Activated naive CD4-positive, alpha-beta T cell treated with anti-CD3 and anti-CD28 coated beads, Interleukin-2, amount 50 U/mL, for 24 hours (primary cell): ENCODE results near the gene ZNF593.

Experiments used
- H3K27ac Mint-ChIP-seq: one replicate; pipeline ENCODE4 v1.8.0; 2021; ENCODE audit warnings: mild to moderate bottlenecking, mixed read lengths
- H3K27me3 Mint-ChIP-seq: one replicate; pipeline ENCODE4 v1.8.0; 2021; ENCODE audit warnings: mixed read lengths
- H3K36me3 Mint-ChIP-seq: one replicate; pipeline ENCODE4 v1.8.0; 2021; ENCODE audit warnings: mixed read lengths
- H3K4me1 Mint-ChIP-seq: one replicate; pipeline ENCODE4 v1.8.0; 2021; ENCODE audit warnings: mixed read lengths
- H3K4me3 Mint-ChIP-seq: one replicate; pipeline ENCODE4 v1.8.0; 2021; ENCODE audit warnings: mild to moderate bottlenecking, mixed read lengths
- H3K9me3 Mint-ChIP-seq: one replicate; pipeline ENCODE4 v1.8.0; 2021; ENCODE audit warnings: mixed read lengths

ZNF593 gene

DNA sequence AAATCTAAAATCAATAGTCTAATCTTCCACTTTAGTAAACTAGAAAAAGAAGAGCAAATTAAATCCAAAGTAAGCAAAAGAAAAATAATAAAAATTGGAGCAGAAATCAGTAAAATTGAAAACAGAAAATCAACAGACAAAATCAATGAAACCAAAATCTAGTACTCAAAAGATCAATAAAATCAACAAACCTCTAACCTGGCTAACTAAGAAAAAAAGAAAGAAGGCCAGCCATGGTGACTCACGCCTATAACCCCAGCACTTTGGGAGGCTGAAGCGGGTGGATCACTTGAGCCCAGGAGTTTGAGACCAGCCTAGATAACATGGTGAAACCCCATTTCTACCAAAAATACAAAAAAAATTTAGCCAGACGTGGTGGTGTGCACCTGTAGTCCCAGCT lies 35.2 kb upstream of the ZNF593 start:
- Mint-ChIP-seq H3K36me3 (no peaks in the 10 kb centered on the region), H3K27me3 (no peaks in the 10 kb centered on the region), H3K27ac (no peak overlapping the region), H3K4me3 (no peak overlapping the region), H3K9me3 (no peaks in the 10 kb centered on the region), H3K4me1 (peaks cover 10% of the 10 kb centered on the region)

- Mint-ChIP-seq H3K27me3 (no peaks in the 10 kb centered on the region), H3K4me3 (no peak overlapping the region), H3K9me3 (no peaks in the 10 kb centered on the region), H3K4me1 (peaks cover 10% of the 10 kb centered on the region), H3K36me3 (no peaks in the 10 kb centered on the region), H3K27ac (no peak overlapping the region)
Observed at GRCh38 chr1:26138974-26139558, 30.6 kb upstream of the ZNF593 start.

DNA sequence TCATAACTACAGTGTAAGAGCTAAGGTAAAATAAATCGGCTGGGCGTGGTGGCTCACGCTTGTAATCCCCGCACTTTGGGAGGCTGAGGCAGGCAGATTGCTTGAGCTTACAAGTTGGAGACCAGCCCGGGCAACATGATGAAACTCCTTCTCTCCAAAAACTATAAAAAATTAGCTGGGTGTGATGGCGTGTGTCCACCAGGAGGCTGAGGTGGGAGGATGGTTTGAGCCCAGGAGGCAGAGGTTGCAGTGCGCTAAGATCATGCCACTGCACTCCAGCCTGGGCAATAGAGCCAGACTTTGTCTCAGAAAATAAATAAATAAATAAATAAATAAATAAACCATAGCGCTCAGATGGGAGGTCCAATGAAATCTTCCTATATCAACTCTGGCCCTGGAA lies 27.5 kb upstream of the ZNF593 start:
- H3K36me3 Mint-ChIP-seq, result no peaks in the 10 kb centered on the region
- no peak overlapping the region for H3K27ac Mint-ChIP-seq
- no peaks in the 10 kb centered on the region for H3K27me3 Mint-ChIP-seq
- peaks cover 16% of the 10 kb centered on the region for H3K4me1 Mint-ChIP-seq
- H3K9me3 Mint-ChIP-seq, result no peaks in the 10 kb centered on the region
- H3K4me3 Mint-ChIP-seq, result no peak overlapping the region

DNA sequence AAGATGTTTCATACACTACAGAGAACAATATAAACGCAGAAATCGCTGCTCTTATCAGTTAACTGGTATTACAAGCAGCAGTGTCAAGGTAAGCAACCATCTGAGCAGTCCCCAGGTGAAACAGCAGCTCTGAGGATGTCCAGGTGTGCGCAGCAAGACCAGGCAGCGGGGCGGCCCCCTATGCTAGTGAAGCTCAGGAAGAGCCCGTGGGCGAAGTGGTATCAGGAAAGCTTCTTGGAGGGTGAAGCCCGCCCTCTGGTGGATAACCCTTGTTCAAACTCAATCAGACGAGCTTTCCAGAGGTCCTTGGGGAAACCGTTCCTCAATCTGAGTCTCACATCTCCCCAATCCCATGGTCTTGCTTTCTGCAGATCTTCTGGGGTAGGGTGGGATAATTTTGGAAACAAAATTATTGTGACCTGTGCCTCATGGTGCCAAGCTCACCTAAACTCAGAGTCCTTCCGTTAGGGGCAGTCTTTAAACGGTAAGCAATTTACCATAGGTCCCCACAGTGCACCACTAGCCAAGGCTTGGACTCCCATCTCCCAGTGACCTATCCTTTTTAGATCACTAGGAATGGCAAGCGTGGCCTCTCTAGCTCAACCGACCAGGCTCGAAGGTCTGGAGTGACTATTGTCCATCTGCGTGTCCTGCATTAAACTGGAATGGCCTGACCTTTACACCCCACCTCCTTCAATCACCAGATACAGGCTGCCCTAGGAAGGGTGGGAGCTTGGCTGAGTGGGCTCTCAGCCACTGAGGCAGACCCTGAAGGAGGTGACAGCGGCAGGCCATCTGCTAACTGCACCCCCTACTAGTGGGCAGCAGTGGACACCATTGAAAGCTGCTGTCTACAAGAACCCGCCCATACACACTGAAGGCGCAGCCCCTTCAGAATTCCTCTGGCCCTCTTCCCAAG lies 24.4 kb upstream of the ZNF593 start:
- peaks cover 6% of the 10 kb centered on the region for H3K4me1 Mint-ChIP-seq
- H3K4me3 Mint-ChIP-seq, result no peak overlapping the region
- no peak overlapping the region for H3K27ac Mint-ChIP-seq
- H3K36me3 Mint-ChIP-seq, result no peaks in the 10 kb centered on the region
- no peaks in the 10 kb centered on the region for H3K9me3 Mint-ChIP-seq
- peaks cover 1% of the 10 kb centered on the region for H3K27me3 Mint-ChIP-seq

GRCh38 chr1:26145960-26146294 lies 23.8 kb upstream of the ZNF593 start:
- Mint-ChIP-seq H3K4me3 (no peak overlapping the region), H3K4me1 (peaks cover 6% of the 10 kb centered on the region), H3K27me3 (peaks cover 1% of the 10 kb centered on the region), H3K9me3 (no peaks in the 10 kb centered on the region), H3K27ac (no peak overlapping the region), H3K36me3 (no peaks in the 10 kb centered on the region)

DNA sequence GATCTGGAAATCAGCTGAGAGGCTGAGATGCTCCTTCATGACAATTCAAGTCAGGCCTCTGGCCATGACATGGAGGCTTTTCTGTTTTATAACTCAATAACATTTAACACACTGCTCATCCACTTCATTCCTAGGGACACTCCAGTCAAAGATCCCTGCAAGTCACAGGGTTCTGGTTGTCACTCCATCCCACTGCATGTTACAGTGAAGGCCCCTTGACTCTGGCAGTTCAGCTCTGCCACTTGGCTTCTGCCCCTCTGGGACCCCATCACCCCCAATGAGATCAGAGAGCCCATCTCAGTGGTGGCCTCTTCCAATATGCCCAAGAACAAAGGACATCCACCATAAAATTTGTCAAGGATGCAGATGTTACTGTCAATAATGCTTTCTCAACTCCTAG lies 20.8 kb upstream of the ZNF593 start:
- no peak overlapping the region for H3K27ac Mint-ChIP-seq
- no peaks in the 10 kb centered on the region for H3K36me3 Mint-ChIP-seq
- no peaks in the 10 kb centered on the region for H3K9me3 Mint-ChIP-seq
- no peak overlapping the region for H3K4me3 Mint-ChIP-seq
- H3K4me1 Mint-ChIP-seq, result peaks cover 6% of the 10 kb centered on the region
- peaks cover 1% of the 10 kb centered on the region for H3K27me3 Mint-ChIP-seq

DNA sequence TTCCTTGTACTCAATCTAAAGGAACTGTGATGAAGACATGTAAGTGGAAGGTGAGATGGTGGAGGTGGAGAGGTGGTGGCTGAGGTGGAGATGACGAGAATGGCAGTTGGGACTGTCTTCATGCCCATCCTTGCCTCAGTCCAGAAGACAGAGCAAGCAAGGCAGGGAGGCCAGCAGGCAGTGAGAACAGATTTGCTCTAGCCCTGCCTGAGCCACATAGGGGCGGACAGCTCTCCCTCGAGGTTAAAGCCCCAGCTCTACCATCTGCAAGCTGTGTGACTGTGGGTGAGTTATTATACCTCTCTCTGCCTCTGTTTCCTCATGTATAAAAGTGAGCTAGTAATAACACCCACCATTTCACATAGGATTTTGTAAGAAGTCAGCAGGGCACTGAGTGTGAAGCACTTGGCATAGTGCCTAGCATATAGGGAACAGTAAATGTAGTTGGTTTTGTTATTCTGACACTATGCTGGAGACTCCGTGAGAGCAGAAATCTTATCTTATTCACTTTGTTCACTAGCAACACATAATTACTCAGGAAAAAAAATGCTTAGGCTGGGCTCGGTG lies 15.7 kb upstream of the ZNF593 start:
- Mint-ChIP-seq H3K27me3 (peaks cover 4% of the 10 kb centered on the region), H3K4me3 (no peak overlapping the region), H3K9me3 (no peaks in the 10 kb centered on the region), H3K27ac (no peak overlapping the region), H3K36me3 (no peaks in the 10 kb centered on the region), H3K4me1 (peaks cover 4% of the 10 kb centered on the region)

GRCh38 chr1:26154750-26155149 lies 15.0 kb upstream of the ZNF593 start:
- Mint-ChIP-seq H3K4me3 (no peak overlapping the region), H3K9me3 (no peaks in the 10 kb centered on the region), H3K27me3 (peaks cover 6% of the 10 kb centered on the region), H3K4me1 (peaks cover 4% of the 10 kb centered on the region), H3K27ac (no peak overlapping the region), H3K36me3 (no peaks in the 10 kb centered on the region)

GRCh38 chr1:26155370-26156284 lies 14.1 kb upstream of the ZNF593 start:
- Mint-ChIP-seq H3K4me3 (no peak overlapping the region), H3K9me3 (no peaks in the 10 kb centered on the region), H3K27me3 (peaks cover 6% of the 10 kb centered on the region), H3K27ac (no peak overlapping the region), H3K36me3 (no peaks in the 10 kb centered on the region), H3K4me1 (peaks cover 4% of the 10 kb centered on the region)

- Mint-ChIP-seq H3K27me3 (peaks cover 6% of the 10 kb centered on the region), H3K27ac (no peak overlapping the region), H3K4me3 (peak overlapping the region; percentile 30), H3K4me1 (peaks cover 4% of the 10 kb centered on the region), H3K9me3 (no peaks in the 10 kb centered on the region), H3K36me3 (no peaks in the 10 kb centered on the region)
Observed at GRCh38 chr1:26156285-26157038, 13.2 kb upstream of the ZNF593 start.

DNA sequence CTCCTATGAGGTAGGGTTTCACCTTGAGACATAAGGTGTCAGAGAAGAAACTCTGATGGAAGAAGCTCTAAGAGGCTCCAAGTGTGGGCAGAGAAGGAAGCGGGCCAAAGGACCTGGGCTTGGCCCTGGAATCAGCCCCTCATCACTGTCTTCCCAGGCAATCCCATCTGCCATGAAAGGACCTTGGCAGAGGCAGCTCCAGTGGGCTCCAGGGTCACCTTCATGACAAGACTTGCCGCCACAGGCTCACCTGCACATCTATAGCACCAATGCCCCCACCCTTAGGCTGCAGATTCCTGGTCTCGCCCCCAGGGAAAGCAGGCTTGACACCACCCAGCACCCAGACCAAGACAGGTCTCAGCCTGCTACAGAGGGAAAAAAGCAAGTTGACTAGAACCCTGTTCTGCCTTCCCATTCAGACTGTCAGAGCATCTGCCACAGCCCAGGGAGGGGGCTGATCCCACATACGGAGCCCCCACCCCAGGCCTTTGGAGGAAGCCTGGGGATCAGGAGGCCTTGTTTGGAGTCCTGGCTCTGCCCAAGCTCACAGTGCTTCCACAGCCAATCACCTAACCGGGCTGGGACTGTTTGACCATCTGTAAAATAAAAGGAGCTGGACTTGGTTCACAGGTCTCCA lies 11.3 kb upstream of the ZNF593 start:
- no peaks in the 10 kb centered on the region for H3K9me3 Mint-ChIP-seq
- peaks cover 8% of the 10 kb centered on the region for H3K4me1 Mint-ChIP-seq
- H3K4me3 Mint-ChIP-seq, result no peak overlapping the region
- peaks cover 11% of the 10 kb centered on the region for H3K27me3 Mint-ChIP-seq
- H3K36me3 Mint-ChIP-seq, result no peaks in the 10 kb centered on the region
- no peak overlapping the region for H3K27ac Mint-ChIP-seq

GRCh38 chr1:26158908-26159742 lies 10.6 kb upstream of the ZNF593 start, which contains the start of gene FAM110D:
Gene FAM110D (plus strand): TSS chr1:26159079. CDS start chr1:26161292, 2,213 bp downstream.
- Mint-ChIP-seq H3K27me3 (peaks cover 12% of the 10 kb centered on the region), H3K36me3 (no peaks in the 10 kb centered on the region), H3K4me3 (no peak within 1 kb of the TSS), H3K4me1 (peaks cover 8% of the 10 kb centered on the region), H3K27ac (no peak within 1 kb of the TSS), H3K9me3 (no peaks in the 10 kb centered on the region)

DNA sequence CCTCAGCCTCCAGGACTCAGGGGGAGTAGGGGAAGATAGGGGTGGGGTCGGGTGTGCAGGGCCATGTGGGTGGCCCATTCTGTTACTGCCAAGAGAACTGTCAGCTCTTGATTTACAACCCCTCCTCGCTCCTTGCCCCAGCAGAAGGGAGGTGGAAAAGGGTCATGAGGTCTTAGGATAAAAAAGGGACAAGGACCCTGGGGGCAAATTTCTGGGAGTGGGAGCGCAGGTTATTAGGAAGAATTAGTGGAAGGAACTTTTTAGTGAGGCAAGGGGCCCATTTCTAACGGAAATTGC lies 10.0 kb upstream of the ZNF593 start:
- no peaks in the 10 kb centered on the region for H3K36me3 Mint-ChIP-seq
- no peaks in the 10 kb centered on the region for H3K9me3 Mint-ChIP-seq
- H3K4me1 Mint-ChIP-seq, result peaks cover 8% of the 10 kb centered on the region
- peaks cover 12% of the 10 kb centered on the region for H3K27me3 Mint-ChIP-seq
- H3K27ac Mint-ChIP-seq, result no peak overlapping the region
- H3K4me3 Mint-ChIP-seq, result no peak overlapping the region
